Spleen (tissue), 11 donors: ENCODE data around the gene PRR20D. TPM values are rescaled to one million over a fixed set of nuclear protein-coding genes. Genes with fewer than 3 reads are reported as not detected.
"Not testable (repeated sequence)": the region's sequence is repeated elsewhere in the genome, so short reads cannot be mapped to it uniquely, and the experiment has no call there.

ENCODE experiments used
- DNase-seq: peaks from one replicate; pipeline ENCODE4 v3.0.0-alpha.2; 2020
- H3K27ac ChIP-seq, 8 donors: fragments of 200-600 bp; sonication (generic) in 7 of 8; 1 replicate in 4 of 8; 2 replicates in 4 of 8; pipeline versions ENCODE4 v1.5.0 to v1.8.0; 2016 to 2021; ENCODE audit warnings: inconsistent platforms in 4 of 8, mild to moderate bottlenecking in 4 of 8, moderate library complexity in 1 of 8
- H3K27me3 ChIP-seq, 7 donors: fragments of 200-600 bp; sonication (generic) in 6 of 7; replicated peaks in 1 of 7; 1 replicate in 4 of 7; 2 replicates in 3 of 7; pipeline versions ENCODE4 v1.5.0 to v1.8.0; 2016 to 2021; ENCODE audit warnings: inconsistent platforms in 3 of 7, mild to moderate bottlenecking in 1 of 7
- H3K36me3 ChIP-seq, 6 donors: fragments of 200-600 bp; sonication (generic) in 5 of 6; 1 replicate in 4 of 6; 2 replicates in 2 of 6; pipeline versions ENCODE4 v1.5.0 to v1.8.0; 2016 to 2021; ENCODE audit warnings: inconsistent platforms in 2 of 6
- H3K4me1 ChIP-seq, 6 donors: fragments of 200-600 bp; sonication (generic) in 5 of 6; 1 replicate in 3 of 6; 2 replicates in 3 of 6; pipeline versions ENCODE4 v1.5.0 to v1.8.0; 2016 to 2021; ENCODE audit warnings: inconsistent platforms in 3 of 6
- H3K4me3 ChIP-seq, 8 donors: fragments of 200-600 bp; sonication (generic) in 7 of 8; 1 replicate in 4 of 8; 2 replicates in 4 of 8; pipeline versions ENCODE4 v1.5.0 to v1.8.0; 2016 to 2021; ENCODE audit warnings: inconsistent platforms in 4 of 8, mild to moderate bottlenecking in 4 of 8, moderate library complexity in 2 of 8
- H3K9me3 ChIP-seq, 8 donors: fragments of 200-600 bp; sonication (generic) in 7 of 8; 1 replicate in 4 of 8; 2 replicates in 4 of 8; pipeline versions ENCODE4 v1.5.0 to v1.8.0; 2016 to 2021; ENCODE audit warnings: inconsistent platforms in 4 of 8
- CTCF ChIP-seq, 11 experiments: fragments of 200-600 bp in 7 of 11; fragments of 450-650 bp in 4 of 11; sonication (generic) in 4 of 11; IDR thresholded peaks in 8 of 11; conservative IDR thresholded peaks in 3 of 11; 1 replicate in 7 of 11; 2 replicates in 4 of 11; pipeline versions ENCODE4 v1.4.0 to v1.8.0; 2016 to 2021; ENCODE audit warnings: antibody characterized with exemption in 11 of 11, inconsistent platforms in 4 of 11, mild to moderate bottlenecking in 1 of 11
- POLR2A ChIP-seq, 3 donors: fragments of 450-650 bp; IDR thresholded peaks; one replicate each; pipeline ENCODE4 v1.5.1; 2017; ENCODE audit warnings: antibody characterized with exemption in 3 of 3, mild to moderate bottlenecking in 1 of 3
- POLR2AphosphoS5 ChIP-seq, 3 donors: sonication (generic); formaldehyde crosslinking; IDR thresholded peaks; one replicate each; pipeline ENCODE4 v1.5.1; 2017; ENCODE audit warnings: antibody characterized with exemption in 3 of 3
- WGBS, 5 donors: extraction: QIAGEN DNeasy Blood & Tissue Kit in 3 of 5; methylation state at CpG; one replicate each; pipeline versions ENCODE4 v1.1.5 to v1.1.7; 2013 to 2018; 5-methylcytosine and 5-hydroxymethylcytosine counted together
- intact Hi-C: fragments of 100-400 bp; cut with DNase I; formaldehyde crosslinking; loops from one replicate; pipeline ENCODE4 v1.15.0; 2023; ENCODE audit warnings: low total_unique reads
- polyA plus RNA-seq, 3 donors: library from polyadenylated mRNA; stranded (reverse); fragments of 200-250 nt; gene quantifications; one replicate each; pipeline ENCODE4 v1.2.1, GENCODE V29; 2013
- total RNA-seq, 7 donors: library from RNA; depleted of rRNA in 3 of 7; stranded (reverse); fragments of >200 nt in 3 of 7; fragmentation: NEBNext Ultra II Directional in 4 of 7; extraction: Animal tissue kit (Norgen Biotek cat#: 25700) in 4 of 7; gene quantifications; one replicate each; pipeline versions ENCODE4 v1.1.0 to v1.2.1, GENCODE V29; 2016 to 2021
- donor health status: healthy with polysubstance abuse.
- donor health status: DM: no; HTN: no; CAD: no; lungs with moderate emphysema.
- donor health status: DM: no; HTN: no; CAD: no.
- donor health status: Bipolar disorder and iron deficiency.
- donor health status: healthy.
- donor health status: DM: no; HTN: no; CAD: no.
- donor health status: DM: yes; HTN: yes; CAD: no.

Gene PRR20D
- total and polyA plus RNA-seq, 10 donors = not detected

GRCh38 chr13:57137585-57137984 is 22.8 kb upstream of the PRR20D start:
- no peak for DNase-seq
- Histone ChIP-seq H3K4me3 (no peak overlapping the region), H3K27me3 (no peaks in the 10 kb centered on the region), H3K36me3 (no peaks in the 10 kb centered on the region), H3K27ac (no peak overlapping the region), H3K9me3 (peaks cover 0 to 9% (median 0%) of the 10 kb centered on the region in 8 donors), H3K4me1 (no peaks in the 10 kb centered on the region)
- TF ChIP-seq CTCF (IDR thresholded peaks at IDR 0.05 in 8 of 11, conservative IDR thresholded peaks at IDR 0.05 in 3 of 11) = no peak
- no peak for TF ChIP-seq POLR2A (IDR thresholded peaks at IDR 0.05)
- no peak for TF ChIP-seq POLR2AphosphoS5 (IDR thresholded peaks at IDR 0.05)
- intact Hi-C loops = no loop called here
- 67 to 78% (median 76%) methylated on average over 4 of the region's 4 CpGs for WGBS, 5 donors

GRCh38 chr13:57138988-57139387 is 21.4 kb upstream of the PRR20D start:
- intact Hi-C loops = no loop called here
- H3K4me1 ChIP-seq = no peaks in the 10 kb centered on the region
- no peak for TF ChIP-seq POLR2AphosphoS5 (IDR thresholded peaks at IDR 0.05)
- TF ChIP-seq POLR2A (IDR thresholded peaks at IDR 0.05) = no peak
- TF ChIP-seq CTCF (IDR thresholded peaks at IDR 0.05 in 8 of 11, conservative IDR thresholded peaks at IDR 0.05 in 3 of 11) = no peak
- WGBS, 5 donors = 88 to 96% (median 91%) methylated on average over 5 of the region's 5 CpGs
- no peaks in the 10 kb centered on the region for H3K27me3 ChIP-seq
- no peaks in the 10 kb centered on the region for H3K36me3 ChIP-seq
- no peak overlapping the region for H3K27ac ChIP-seq
- DNase-seq = no peak
- peaks cover 0 to 8% (median 0%) of the 10 kb centered on the region in 8 donors for H3K9me3 ChIP-seq
- H3K4me3 ChIP-seq = no peak overlapping the region

GRCh38 chr13:57139781-57140180 is 20.7 kb upstream of the PRR20D start:
- H3K36me3 ChIP-seq, H3K4me1 ChIP-seq, intact Hi-C loops, H3K27me3 ChIP-seq, H3K27ac ChIP-seq, H3K4me3 ChIP-seq, DNase-seq, H3K9me3 ChIP-seq: not testable (repeated sequence)
- WGBS, 5 donors = 83 to 99% (median 96%) methylated on average over 1 to 13 of the region's 18 CpGs

GRCh38 chr13:57140235-57140968 is 20.0 kb upstream of the PRR20D start, which contains the start of gene PRR20A:
PRR20A (plus strand) TSS chr13:57140918; CDS start chr13:57141305, 387 bp downstream.
- WGBS, 5 donors = 90 to 95% (median 93%) methylated on average over 10 to 15 of the region's 34 CpGs
- H3K4me3 ChIP-seq, H3K27ac ChIP-seq, H3K4me1 ChIP-seq, H3K27me3 ChIP-seq, DNase-seq, H3K36me3 ChIP-seq, intact Hi-C loops, H3K9me3 ChIP-seq: not testable (repeated sequence)

GRCh38 chr13:57147188-57147587 is 13.2 kb upstream of the PRR20D start, which contains the start of gene PRR20B:
PRR20B (plus strand) TSS chr13:57147488; CDS start chr13:57147875, 387 bp downstream.
- no CpG with 5 or more reads among the region's 22 CpGs for WGBS, 5 donors
- H3K4me1 ChIP-seq, H3K9me3 ChIP-seq, H3K27me3 ChIP-seq, DNase-seq, H3K36me3 ChIP-seq, intact Hi-C loops, H3K27ac ChIP-seq, H3K4me3 ChIP-seq: not testable (repeated sequence)

DNA sequence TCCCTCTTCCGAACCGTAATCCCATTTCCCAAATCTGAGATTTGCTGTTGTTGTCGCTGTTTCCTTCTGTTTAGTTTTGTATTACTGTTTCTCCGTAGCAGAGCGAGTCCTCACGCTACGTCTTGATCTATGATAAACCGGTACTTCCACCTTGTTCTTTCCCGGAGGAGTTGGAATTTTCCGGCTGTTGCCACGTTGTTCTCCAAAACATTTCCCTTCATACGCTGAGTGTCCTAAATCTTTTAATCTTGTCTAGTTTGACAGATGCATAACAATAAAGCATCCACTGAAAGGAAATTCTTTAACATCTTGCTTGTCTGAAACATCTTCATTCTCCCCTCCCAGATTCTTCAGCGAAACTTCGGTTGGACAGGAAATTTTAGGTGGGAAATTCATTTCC is 12.3 kb upstream of the PRR20D start:
- H3K9me3 ChIP-seq, H3K4me1 ChIP-seq, H3K27me3 ChIP-seq, DNase-seq, H3K27ac ChIP-seq, intact Hi-C loops, H3K36me3 ChIP-seq, H3K4me3 ChIP-seq: not testable (repeated sequence)
- 92 to 95% (median 94%) methylated on average over 6 to 10 of the region's 14 CpGs for WGBS, 5 donors

GRCh38 chr13:57153761-57154160 is 6.7 kb upstream of the PRR20D start, which contains the start of gene PRR20C:
PRR20C (plus strand) TSS chr13:57154061; CDS start chr13:57154448, 387 bp downstream.
- H3K9me3 ChIP-seq, H3K4me1 ChIP-seq, H3K4me3 ChIP-seq, H3K36me3 ChIP-seq, intact Hi-C loops, DNase-seq, H3K27me3 ChIP-seq, H3K27ac ChIP-seq: not testable (repeated sequence)
- WGBS, 5 donors = no CpG with 5 or more reads among the region's 22 CpGs

- H3K4me1 ChIP-seq, H3K9me3 ChIP-seq, H3K27ac ChIP-seq, DNase-seq, H3K36me3 ChIP-seq, H3K4me3 ChIP-seq, H3K27me3 ChIP-seq, intact Hi-C loops: not testable (repeated sequence)
- WGBS, 5 donors = no CpG with 5 or more reads among the region's 22 CpGs
Measured at GRCh38 chr13:57166897-57167296, 6.5 kb downstream of the PRR20D start, which contains the start of gene PRR20E. PRR20E (plus strand) TSS chr13:57167197; CDS start chr13:57167584, 387 bp downstream.
